DND-41 (cell line): Measurements from ENCODE around the gene FZD4.

Experiments used
- ATAC-seq: fragments of 200-7000 bp; cut with Tn5 transposase; 3 replicates; pipeline ENCODE4 v1.9.1; 2021; ENCODE audit warnings: low read depth; ENCODE audit not compliant: insufficient read depth
- DNase-seq: peaks from one replicate; pipeline ENCODE4 v3.0.0-alpha.2; 2020
- H2AFZ ChIP-seq: 2 replicates; pipeline ENCODE4 v1.6.0; 2012; ENCODE audit warnings: low read depth, low read length
- H3K27ac ChIP-seq: 2 replicates; pipeline ENCODE4 v1.5.1; 2012; ENCODE audit warnings: low read length, inconsistent platforms
- H3K27me3 ChIP-seq: fragments of 200-600 bp; sonication (generic); 2 replicates; pipeline ENCODE4 v1.6.0; 2012; ENCODE audit warnings: low read length, mild to moderate bottlenecking, inconsistent platforms; ENCODE audit not compliant: insufficient read depth, poor library complexity
- H3K36me3 ChIP-seq: 2 replicates; pipeline ENCODE4 v1.5.1; 2012; ENCODE audit warnings: low read length, inconsistent platforms; ENCODE audit not compliant: insufficient read depth
- H3K4me1 ChIP-seq: 2 replicates; pipeline ENCODE4 v1.5.1; 2012; ENCODE audit warnings: mild to moderate bottlenecking, low read length; ENCODE audit not compliant: insufficient read depth
- H3K4me2 ChIP-seq: 2 replicates; pipeline ENCODE4 v1.6.0; 2012; ENCODE audit warnings: mild to moderate bottlenecking, moderate library complexity, low read length, inconsistent platforms; ENCODE audit not compliant: insufficient read depth
- H3K4me3 ChIP-seq, 2 experiments: fragments of 200-600 bp in 1 of 2; shearing (Covaris generic) in 1 of 2; 2 replicates each; pipeline ENCODE4 v1.5.1; 2012 to 2016; ENCODE audit warnings: inconsistent platforms in 2 of 2, low read length in 2 of 2, mild to moderate bottlenecking in 2 of 2, low read depth in 1 of 2, moderate library complexity in 1 of 2
- H3K79me2 ChIP-seq: 2 replicates; pipeline ENCODE4 v1.6.0; 2012; ENCODE audit warnings: low read length, inconsistent platforms; ENCODE audit not compliant: insufficient read depth
- H3K9ac ChIP-seq: 2 replicates; pipeline ENCODE4 v1.6.0; 2012; ENCODE audit warnings: low read depth, mild to moderate bottlenecking, inconsistent platforms, low read length, moderate library complexity
- H3K9me3 ChIP-seq: 2 replicates; pipeline ENCODE4 v1.5.1; 2012; ENCODE audit warnings: low read length, moderate library complexity, mild to moderate bottlenecking, inconsistent platforms; ENCODE audit not compliant: insufficient read depth, severe bottlenecking
- H4K20me1 ChIP-seq: 2 replicates; pipeline ENCODE4 v1.6.0; 2012; ENCODE audit warnings: low read length; ENCODE audit not compliant: insufficient read depth
- CTCF ChIP-seq: IDR thresholded peaks from 2 replicates; pipeline ENCODE4 v1.5.1; 2012; ENCODE audit warnings: borderline replicate concordance, low read length, moderate library complexity, mild to moderate bottlenecking; ENCODE audit not compliant: poor library complexity, severe bottlenecking; ENCODE audit errors: extremely low read depth
- EZH2 ChIP-seq: IDR thresholded peaks from 3 replicates; pipeline ENCODE4 v1.6.1; 2012; ENCODE audit warnings: borderline replicate concordance, low read depth, mild to moderate bottlenecking, moderate library complexity, low read length, inconsistent platforms; ENCODE audit not compliant: severe bottlenecking

FZD4 gene

GRCh38 chr11:86932924-86933875, 22.0 kb downstream of the FZD4 start:
- no peak overlapping the region for H3K27ac ChIP-seq
- no peak overlapping the region for H3K4me2 ChIP-seq
- H3K4me3 ChIP-seq, result no peak overlapping the region

GRCh38 chr11:86932259-86932585, 23.0 kb downstream of the FZD4 start:
- no peak for TF ChIP-seq EZH2
- no peak for TF ChIP-seq CTCF
- Histone ChIP-seq H3K9ac (no peak overlapping the region), H3K27me3 (no peaks in the 10 kb centered on the region), H4K20me1 (no peaks in the 10 kb centered on the region), H3K27ac (no peak overlapping the region), H2AFZ (no peak overlapping the region), H3K4me3 (no peak overlapping the region), H3K4me1 (no peaks in the 10 kb centered on the region), H3K9me3 (no peaks in the 10 kb centered on the region), H3K36me3 (no peaks in the 10 kb centered on the region), H3K4me2 (no peak overlapping the region), H3K79me2 (no peaks in the 10 kb centered on the region)
- no peak for ATAC-seq
- DNase-seq, result no peak

More at GRCh38 chr11:86932924-86933875, 22.0 kb downstream of the FZD4 start:
- ATAC-seq, result no peak
- H3K36me3 ChIP-seq, result no peaks in the 10 kb centered on the region
- no peak for DNase-seq
- no peak overlapping the region for H2AFZ ChIP-seq
- TF ChIP-seq EZH2, result no peak
- no peak for TF ChIP-seq CTCF
- no peaks in the 10 kb centered on the region for H3K27me3 ChIP-seq
- H3K79me2 ChIP-seq, result no peaks in the 10 kb centered on the region
- no peaks in the 10 kb centered on the region for H3K9me3 ChIP-seq
- no peaks in the 10 kb centered on the region for H4K20me1 ChIP-seq
- H3K9ac ChIP-seq, result no peak overlapping the region
- H3K4me1 ChIP-seq, result no peaks in the 10 kb centered on the region

- no peak overlapping the region for H3K4me2 ChIP-seq
- H3K9me3 ChIP-seq, result no peaks in the 10 kb centered on the region
- no peak overlapping the region for H3K4me3 ChIP-seq
- ATAC-seq (no peak), DNase-seq (no peak)
- no peaks in the 10 kb centered on the region for H3K27me3 ChIP-seq
- H3K79me2 ChIP-seq, result no peaks in the 10 kb centered on the region
- no peaks in the 10 kb centered on the region for H4K20me1 ChIP-seq
- no peaks in the 10 kb centered on the region for H3K4me1 ChIP-seq
- no peaks in the 10 kb centered on the region for H3K36me3 ChIP-seq
- H3K27ac ChIP-seq, result no peak overlapping the region
- no peak overlapping the region for H2AFZ ChIP-seq
- no peak overlapping the region for H3K9ac ChIP-seq
- no peak for TF ChIP-seq CTCF
- no peak for TF ChIP-seq EZH2
These were observed 23.5 kb downstream of the FZD4 start for GRCh38 chr11:86931548-86932258.
